Measurements from ENCODE around the gene EIF4B. TPM values are rescaled to one million over a fixed set of nuclear protein-coding genes. Genes with fewer than 3 reads are reported as not detected.

Gene EIF4B
- total and polyA plus RNA-seq, 8 donors = 72.8 to 522 (median 418) TPM

GRCh38 chr12:52969166-52969795 lies 37.0 kb upstream of the EIF4B start:
- H3K27me3 ChIP-seq = no peaks in the 10 kb centered on the region
- H3K36me3 ChIP-seq = no peaks in the 10 kb centered on the region
- peak overlapping the region in 2 of 4 donors; percentile 34 to 55 for H3K27ac ChIP-seq
- 81 to 85% methylated on average over 12 of the region's 12 CpGs for WGBS, 2 donors
- no peaks in the 10 kb centered on the region for H3K9me3 ChIP-seq
- ATAC-seq = no peak
- no peak overlapping the region for H3K4me3 ChIP-seq
- H3K4me1 ChIP-seq = peaks cover 4 to 18% (median 9%) of the 10 kb centered on the region in 3 donors
- intact Hi-C loops (cut with DNase I) = no loop called here
- no peak for FAIRE-seq
- DNase-seq = no peak
- no peak for TF ChIP-seq CTCF (IDR thresholded peaks at IDR 0.05)

DNA sequence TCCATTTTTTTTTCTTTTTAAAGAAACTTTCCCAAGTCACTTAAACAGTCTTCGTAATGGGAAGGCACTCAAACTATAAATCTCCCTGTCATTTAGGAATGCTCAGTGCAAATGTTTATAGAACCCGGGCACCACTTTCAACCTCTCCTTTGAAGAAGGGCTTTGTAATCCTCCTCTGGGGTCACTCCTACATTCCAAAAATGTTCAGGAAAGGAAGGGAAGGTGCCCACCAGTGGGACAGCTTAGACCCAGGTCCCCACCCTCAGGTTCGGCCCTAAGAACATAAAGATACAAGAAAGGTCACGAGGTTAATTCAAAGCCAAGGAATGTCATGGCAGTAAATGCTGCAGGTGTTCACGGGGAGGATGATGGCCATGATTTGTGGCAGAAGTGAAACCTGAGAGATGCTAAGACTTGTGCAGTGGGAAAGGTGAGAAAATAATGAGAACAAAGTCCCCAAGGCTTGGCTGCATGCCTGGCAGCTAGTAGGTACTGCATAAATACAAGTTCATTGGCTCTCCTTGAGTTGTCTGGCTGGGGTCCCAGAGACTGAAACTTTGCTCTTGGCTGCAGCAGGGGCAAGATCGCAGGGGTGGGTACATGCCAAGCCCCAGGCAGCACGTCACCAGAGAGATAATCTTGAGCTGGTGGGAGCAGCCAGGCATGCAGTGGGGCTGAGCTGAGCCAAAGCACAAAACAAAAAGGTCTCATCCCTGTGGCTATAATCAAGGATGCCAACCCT lies 36.3 kb upstream of the EIF4B start:
- peak; percentile 77 to 92 (median 84) for DNase-seq
- peak overlapping the region in 3 of 4 donors; percentile 34 to 55 (median 34) for H3K27ac ChIP-seq
- peak; percentile 69 to 88 (median 84) for ATAC-seq
- no peaks in the 10 kb centered on the region for H3K9me3 ChIP-seq
- intact Hi-C loops (cut with DNase I) = loop anchor here in 1 of 3 donors (10.0 kb wide), 1 partner anchor 75 kb away; no protein-coding TSS in a partner anchor
- H3K36me3 ChIP-seq = no peaks in the 10 kb centered on the region
- peaks cover 7 to 22% (median 13%) of the 10 kb centered on the region in 3 donors for H3K4me1 ChIP-seq
- 10 to 16% methylated on average over 7 of the region's 7 CpGs for WGBS, 2 donors
- H3K4me3 ChIP-seq = no peak overlapping the region
- TF ChIP-seq CTCF (IDR thresholded peaks at IDR 0.05) = no peak
- no peak for FAIRE-seq
- H3K27me3 ChIP-seq = no peaks in the 10 kb centered on the region

DNA sequence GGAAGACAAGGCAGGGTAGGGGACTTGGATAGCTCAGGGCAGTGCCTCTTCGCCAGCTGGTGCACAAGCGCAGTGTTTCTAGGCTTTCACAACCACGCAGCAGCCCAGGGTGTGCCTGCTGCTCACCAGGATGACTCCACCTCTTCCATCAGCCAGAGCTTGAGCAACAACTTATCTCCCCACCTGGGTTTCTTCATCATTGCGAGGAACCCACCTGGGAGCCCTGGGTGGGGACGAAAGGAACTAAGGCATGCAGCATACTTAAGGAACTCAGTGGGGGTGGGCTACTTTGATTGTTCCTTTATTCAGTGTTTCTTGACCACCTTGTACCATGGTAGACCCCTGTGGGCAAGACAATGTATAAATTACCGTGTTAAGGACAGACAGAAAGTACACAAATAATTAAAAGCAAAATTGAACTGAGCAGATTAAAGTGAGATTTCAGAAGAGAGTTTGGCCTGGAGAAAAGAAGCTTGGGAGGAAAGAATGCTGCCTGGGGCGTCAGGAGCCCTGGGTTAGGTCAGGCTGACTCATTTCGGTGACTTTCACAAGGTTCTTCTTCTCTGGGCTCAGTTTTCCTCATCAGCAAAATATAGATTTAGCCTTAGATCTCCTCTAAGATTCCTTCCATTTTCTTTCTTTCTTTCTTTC lies 34.5 kb upstream of the EIF4B start:
- no peak for TF ChIP-seq CTCF (IDR thresholded peaks at IDR 0.05)
- peak overlapping the region in 2 of 4 donors; percentile 17 to 27 for H3K27ac ChIP-seq
- H3K4me3 ChIP-seq = no peak overlapping the region
- no peaks in the 10 kb centered on the region for H3K9me3 ChIP-seq
- DNase-seq (no peak), ATAC-seq (peak in 1 of 4 donors; percentile 46), FAIRE-seq (no peak)
- intact Hi-C loops (cut with DNase I) = loop anchor here in 1 of 3 donors (10.0 kb wide), 1 partner anchor 77 kb away; no protein-coding TSS in a partner anchor
- H3K36me3 ChIP-seq = no peaks in the 10 kb centered on the region
- WGBS, 2 donors = 71 to 87% methylated on average over 8 of the region's 8 CpGs
- peaks cover 8 to 24% (median 18%) of the 10 kb centered on the region in 3 donors for H3K4me1 ChIP-seq
- H3K27me3 ChIP-seq = no peaks in the 10 kb centered on the region

DNA sequence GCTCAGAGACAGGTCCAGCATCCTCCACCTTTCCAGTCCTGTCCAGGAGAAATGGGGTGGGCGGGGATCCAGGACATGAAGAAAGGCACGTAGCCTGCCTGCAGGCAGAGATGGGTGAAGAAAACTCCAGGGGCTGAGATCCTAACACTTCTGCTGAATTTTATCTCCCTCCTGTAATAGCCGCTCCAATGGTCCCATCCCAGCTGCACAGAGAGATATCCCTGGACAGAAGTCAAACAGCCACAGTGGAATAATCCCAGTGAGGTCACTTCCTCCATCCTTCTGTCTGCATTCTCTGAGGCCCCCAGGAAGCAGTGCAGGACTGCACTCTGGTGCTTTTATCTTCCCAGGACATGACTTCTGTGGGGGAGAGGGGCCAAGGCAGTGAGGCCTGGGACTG lies 31.1 kb upstream of the EIF4B start:
- Histone ChIP-seq H3K36me3 (no peaks in the 10 kb centered on the region), H3K9me3 (no peaks in the 10 kb centered on the region), H3K27ac (no peak overlapping the region), H3K4me1 (peaks cover 3 to 18% (median 17%) of the 10 kb centered on the region in 3 donors), H3K4me3 (no peak overlapping the region), H3K27me3 (no peaks in the 10 kb centered on the region)
- FAIRE-seq = no peak
- DNase-seq = no peak
- peak in 1 of 4 donors; percentile 23 for ATAC-seq
- WGBS, 2 donors = 67 to 77% methylated on average over 3 of the region's 3 CpGs
- intact Hi-C loops (cut with DNase I) = loop anchor here in 2 of 3 donors (5.0 to 10.0 kb wide), 2 partner anchors 80 to 88 kb away; no protein-coding TSS in a partner anchor
- TF ChIP-seq CTCF (IDR thresholded peaks at IDR 0.05) = no peak

Measured in pancreas (tissue), 10 donors.